Stomach (tissue), 4 donors: ENCODE results near the gene PRKD3.

Experiments
- CTCF ChIP-seq, 7 experiments: fragments of 450-650 bp in 4 of 7; fragments of 200-600 bp in 3 of 7; sonication (generic) in 3 of 7; IDR thresholded peaks; one replicate each; pipeline ENCODE4 v1.5.1; 2016 to 2019; ENCODE audit warnings: antibody characterized with exemption in 7 of 7, control low read depth in 2 of 7, mild to moderate bottlenecking in 1 of 7
- POLR2A ChIP-seq, 4 donors: fragments of 450-650 bp; IDR thresholded peaks; one replicate each; pipeline ENCODE4 v1.6.1; 2016; ENCODE audit warnings: antibody characterized with exemption in 4 of 4, control low read depth in 2 of 4, mild to moderate bottlenecking in 1 of 4, moderate library complexity in 1 of 4
- POLR2AphosphoS5 ChIP-seq, 3 donors: sonication (generic); formaldehyde crosslinking; IDR thresholded peaks; one replicate each; pipeline ENCODE4 v1.6.1; 2016; ENCODE audit warnings: antibody characterized with exemption in 3 of 3

GRCh38 chr2:37307500-37307899, 17.1 kb downstream of the PRKD3 start:
- no peak for TF ChIP-seq POLR2AphosphoS5 (IDR thresholded peaks at IDR 0.05)
- TF ChIP-seq CTCF (IDR thresholded peaks at IDR 0.05), result no peak
- no peak for TF ChIP-seq POLR2A (IDR thresholded peaks at IDR 0.05)
